Stimulated activated CD8-positive, alpha-beta memory T cell treated with anti-CD3 and anti-CD28 coated beads, Interleukin-7, amount 100 ng/mL, for 4 hours (primary cell): Measurements from ENCODE around the gene CLIP4.

ENCODE experiments used
- DNase-seq, 2 donors: peaks; one replicate each; pipeline ENCODE4 v3.0.0-alpha.2; 2020; ENCODE audit warnings: low read depth in 2 of 2

Gene CLIP4

GRCh38 chr2:29220506-29221270 lies 105.5 kb downstream of the CLIP4 start:
- DNase-seq = no peak

GRCh38 chr2:29222381-29223179 lies 107.4 kb downstream of the CLIP4 start:
- no peak for DNase-seq

- DNase-seq = no peak
Measured at GRCh38 chr2:29223257-29223656, 108.0 kb downstream of the CLIP4 start.

GRCh38 chr2:29223851-29224692 lies 108.9 kb downstream of the CLIP4 start:
- no peak for DNase-seq

- no peak for DNase-seq
Measured at GRCh38 chr2:29224693-29225551, 109.7 kb downstream of the CLIP4 start.

- DNase-seq = no peak
Measured at GRCh38 chr2:29225814-29226213, 110.6 kb downstream of the CLIP4 start.

GRCh38 chr2:29226375-29226774 lies 111.2 kb downstream of the CLIP4 start:
- DNase-seq = no peak

- no peak for DNase-seq
Measured at GRCh38 chr2:29226808-29227207, 111.6 kb downstream of the CLIP4 start.

- DNase-seq = no peak
Measured at GRCh38 chr2:29227935-29228675, 112.9 kb downstream of the CLIP4 start.

GRCh38 chr2:29228947-29229346 lies 113.7 kb downstream of the CLIP4 start:
- no peak for DNase-seq

- no peak for DNase-seq
Measured at GRCh38 chr2:29229640-29230039, 114.4 kb downstream of the CLIP4 start.

GRCh38 chr2:29232041-29232440 lies 116.8 kb downstream of the CLIP4 start:
- DNase-seq = no peak

GRCh38 chr2:29233428-29233827 lies 118.2 kb downstream of the CLIP4 start:
- no peak for DNase-seq

- no peak for DNase-seq
Measured at GRCh38 chr2:29235411-29235810, 120.2 kb downstream of the CLIP4 start.

GRCh38 chr2:29236074-29236473 lies 120.9 kb downstream of the CLIP4 start:
- no peak for DNase-seq

- DNase-seq = no peak
Measured at GRCh38 chr2:29238497-29238896, 123.3 kb downstream of the CLIP4 start.
